LNCaP clone FGC (cell line): Measurements from ENCODE around the gene SEMA3D.

ENCODE experiments used
- DNase-seq: peaks from one replicate; pipeline ENCODE4 v3.0.0-alpha.2; 2011; ENCODE audit warnings: low read depth
- H3K4me3 ChIP-seq: 2 replicates; pipeline ENCODE4 v1.5.1; 2011; ENCODE audit warnings: mild to moderate bottlenecking, low read depth, low read length, control low read depth
- CTCF ChIP-seq: IDR thresholded peaks from 2 replicates; pipeline ENCODE4 v1.5.1; 2012; ENCODE audit warnings: mild to moderate bottlenecking; ENCODE audit not compliant: control insufficient read depth, insufficient read depth; ENCODE audit errors: extremely low read depth

SEMA3D gene

GRCh38 chr7:85213500-85213899 is 26.6 kb upstream of the SEMA3D start:
- no peak overlapping the region for H3K4me3 ChIP-seq
- TF ChIP-seq CTCF = no peak
- no peak for DNase-seq

GRCh38 chr7:85205754-85206153 is 18.9 kb upstream of the SEMA3D start:
- no peak for DNase-seq
- no peak overlapping the region for H3K4me3 ChIP-seq
- no peak for TF ChIP-seq CTCF

GRCh38 chr7:85204496-85204895 is 17.6 kb upstream of the SEMA3D start:
- no peak for DNase-seq
- no peak for TF ChIP-seq CTCF

GRCh38 chr7:85204061-85204460 is 17.2 kb upstream of the SEMA3D start:
- no peak for TF ChIP-seq CTCF
- no peak overlapping the region for H3K4me3 ChIP-seq
- no peak for DNase-seq

More at GRCh38 chr7:85204496-85204895, 17.6 kb upstream of the SEMA3D start:
- no peak overlapping the region for H3K4me3 ChIP-seq

- TF ChIP-seq CTCF = no peak
- no peak overlapping the region for H3K4me3 ChIP-seq
- no peak for DNase-seq
Observed at GRCh38 chr7:85201209-85201608, 14.4 kb upstream of the SEMA3D start.

- no peak overlapping the region for H3K4me3 ChIP-seq
- DNase-seq = no peak
- TF ChIP-seq CTCF = no peak
Observed at GRCh38 chr7:85196696-85197095, 9.8 kb upstream of the SEMA3D start.

GRCh38 chr7:85191383-85191782 is 4.5 kb upstream of the SEMA3D start:
- peak; percentile 27 for DNase-seq
- no peak overlapping the region for H3K4me3 ChIP-seq
- TF ChIP-seq CTCF = peak; percentile 49
